GM12891 (cell line): Measurements from ENCODE around the gene POU4F2.
"Not testable (repeated sequence)": the region's sequence is repeated elsewhere in the genome, so short reads cannot be mapped to it uniquely, and the experiment has no call there.

Experiments used
- DNase-seq: peaks from one replicate; pipeline ENCODE4 v3.0.0; 2011; ENCODE audit warnings: low spot score; ENCODE audit not compliant: insufficient read length
- FAIRE-seq: peaks from 2 replicates; lab custom pipeline; 2011; peaks lifted over from hg19 to GRCh38; lab: Jason Lieb, UNC
- PAX5 ChIP-seq: IDR thresholded peaks from 2 replicates; pipeline ENCODE4 v1.6.1; 2011; ENCODE audit warnings: low read length, moderate library complexity, mild to moderate bottlenecking; ENCODE audit not compliant: insufficient read depth, severe bottlenecking
- POLR2A ChIP-seq: IDR thresholded peaks from 2 replicates; pipeline ENCODE4 v1.6.1; 2011; ENCODE audit warnings: low read depth, low read length, control low read depth
- POLR2AphosphoS5 ChIP-seq: IDR thresholded peaks from 2 replicates; pipeline ENCODE4 v1.6.1; 2011; ENCODE audit warnings: low read depth, low read length, control low read depth
- POU2F2 ChIP-seq: IDR thresholded peaks from 2 replicates; pipeline ENCODE4 v1.6.1; 2011; ENCODE audit warnings: low read depth, mild to moderate bottlenecking, control low read depth, low read length, moderate library complexity
- SPI1 ChIP-seq: IDR thresholded peaks from 2 replicates; pipeline ENCODE4 v1.6.1; 2011; ENCODE audit warnings: low read depth, low read length, control low read depth
- TAF1 ChIP-seq: IDR thresholded peaks from 2 replicates; pipeline ENCODE4 v1.6.1; 2011; ENCODE audit warnings: low read depth, low read length, control low read depth

POU4F2 gene

GRCh38 chr4:146650034-146650433 is 11.3 kb downstream of the POU4F2 start:
- no peak for DNase-seq
- no peak for TF ChIP-seq POU2F2
- no peak for TF ChIP-seq POLR2AphosphoS5
- no peak for TF ChIP-seq TAF1
- no peak for TF ChIP-seq SPI1
- TF ChIP-seq PAX5 = no peak
- no peak for TF ChIP-seq POLR2A
- FAIRE-seq = no peak

- no peak for DNase-seq
- TF ChIP-seq POLR2AphosphoS5 (no peak), SPI1 (no peak), TAF1 (no peak), PAX5 (no peak), POU2F2 (no peak), POLR2A (no peak)
- FAIRE-seq = no peak
Observed at GRCh38 chr4:146654687-146655520, 16.2 kb downstream of the POU4F2 start.

GRCh38 chr4:146655521-146655856 is 16.8 kb downstream of the POU4F2 start:
- no peak for DNase-seq
- TF ChIP-seq TAF1 (no peak), SPI1 (no peak), POLR2A (no peak), POLR2AphosphoS5 (no peak), POU2F2 (no peak), PAX5 (no peak)
- FAIRE-seq = no peak

GRCh38 chr4:146661367-146661766 is 22.7 kb downstream of the POU4F2 start:
- FAIRE-seq (no peak), DNase-seq (no peak)
- TF ChIP-seq POLR2AphosphoS5 (no peak), POU2F2 (no peak), TAF1 (no peak), POLR2A (no peak), SPI1 (no peak), PAX5 (no peak)

- not testable (repeated sequence) for DNase-seq, FAIRE-seq
Observed at GRCh38 chr4:146663968-146664311, 25.2 kb downstream of the POU4F2 start.

- DNase-seq = no peak
- TF ChIP-seq POLR2AphosphoS5 = no peak
- no peak for TF ChIP-seq PAX5
- TF ChIP-seq POU2F2 = no peak
- no peak for TF ChIP-seq SPI1
- TF ChIP-seq POLR2A = no peak
- TF ChIP-seq TAF1 = no peak
- FAIRE-seq = no peak
Observed at GRCh38 chr4:146674829-146675570, 36.3 kb downstream of the POU4F2 start.
